Pulmonary artery endothelial cell (primary cell): ENCODE measurements around the gene BRD1. TPM values are rescaled to one million over a fixed set of nuclear protein-coding genes. Genes with fewer than 3 reads are reported as not detected.

Experiments used
- DNase-seq: peaks from one replicate; pipeline ENCODE4 v3.0.0-alpha.2; 2011; ENCODE audit warnings: low read depth, low spot score
- total RNA-seq: library from RNA; depleted of rRNA; stranded (reverse); fragments of >200 nt; gene quantifications from 2 replicates; pipeline ENCODE4 v1.2.3, GENCODE V29; 2014

BRD1 gene
- total RNA-seq, 1 donor from 2014 or later: 21.6 TPM

DNA sequence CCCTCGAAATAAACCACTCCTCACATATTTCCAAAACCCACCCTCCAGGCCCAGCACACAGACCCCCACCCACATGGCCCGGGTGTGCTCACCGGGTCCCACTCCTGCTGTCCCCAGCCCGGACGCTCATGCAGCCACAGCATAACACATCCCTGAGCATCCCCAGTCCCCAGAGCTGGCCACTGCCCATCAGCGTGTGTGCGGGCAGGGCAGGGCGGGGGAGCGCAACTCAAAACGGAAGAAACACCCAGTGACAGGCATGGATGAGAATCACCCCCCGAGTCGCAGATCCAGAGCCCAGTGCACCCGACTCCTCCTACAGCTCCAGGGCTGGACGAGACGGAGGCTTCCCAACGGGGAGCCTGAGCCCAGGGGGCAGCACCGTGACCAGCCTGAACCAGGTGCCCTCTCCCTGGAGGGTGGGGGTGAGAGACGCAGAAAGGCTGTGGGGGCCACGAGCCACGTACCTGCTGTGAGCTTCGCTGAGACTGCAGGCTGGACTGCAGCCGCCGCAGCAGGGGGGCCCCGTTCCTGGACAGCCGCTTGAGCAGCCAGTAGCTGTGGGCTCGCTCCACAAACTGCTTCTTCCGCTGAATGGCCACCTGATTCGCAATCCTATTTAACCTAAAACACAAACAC is 23.8 kb downstream of the BRD1 start:
- DNase-seq: no peak

GRCh38 chr22:49803134-49803533 is 24.5 kb downstream of the BRD1 start:
- no peak for DNase-seq

GRCh38 chr22:49801391-49802060 is 26.1 kb downstream of the BRD1 start:
- no peak for DNase-seq

- no peak for DNase-seq
These were observed 27.1 kb downstream of the BRD1 start for GRCh38 chr22:49800408-49801238.

- DNase-seq: no peak
These were observed 28.1 kb downstream of the BRD1 start for GRCh38 chr22:49799431-49800075.

DNA sequence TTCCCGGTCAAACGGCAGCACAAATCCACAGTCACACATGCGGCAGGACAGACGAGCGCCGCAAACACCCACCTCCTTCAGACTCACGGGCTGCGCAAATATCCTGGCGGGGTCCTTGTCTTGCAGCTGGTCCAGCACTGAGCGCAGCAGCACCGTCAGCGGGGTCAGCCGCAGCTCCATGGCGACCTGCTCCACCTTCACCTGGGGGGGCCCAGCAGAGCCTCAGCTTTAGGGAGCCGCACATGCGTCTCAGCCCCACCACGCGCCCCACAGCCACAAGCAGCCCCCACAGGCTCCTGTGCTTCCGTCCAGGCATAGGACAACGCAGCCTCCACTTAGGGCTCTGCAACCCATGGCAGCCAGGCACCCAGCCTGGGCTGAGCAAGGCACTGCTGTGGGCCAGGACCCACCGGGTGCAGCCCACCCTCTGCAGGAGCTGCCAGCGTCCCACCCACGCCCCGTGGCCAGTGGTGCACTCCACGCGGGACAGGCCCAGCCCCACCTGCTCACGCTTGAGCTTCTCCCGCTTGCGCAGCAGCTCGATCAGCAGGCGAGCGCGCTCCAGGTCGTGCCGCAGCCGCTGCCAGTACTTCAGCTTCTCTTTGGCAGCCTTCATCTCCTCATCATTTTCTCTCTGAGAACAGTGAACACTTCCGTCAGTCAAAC is 29.1 kb downstream of the BRD1 start:
- no peak for DNase-seq

DNA sequence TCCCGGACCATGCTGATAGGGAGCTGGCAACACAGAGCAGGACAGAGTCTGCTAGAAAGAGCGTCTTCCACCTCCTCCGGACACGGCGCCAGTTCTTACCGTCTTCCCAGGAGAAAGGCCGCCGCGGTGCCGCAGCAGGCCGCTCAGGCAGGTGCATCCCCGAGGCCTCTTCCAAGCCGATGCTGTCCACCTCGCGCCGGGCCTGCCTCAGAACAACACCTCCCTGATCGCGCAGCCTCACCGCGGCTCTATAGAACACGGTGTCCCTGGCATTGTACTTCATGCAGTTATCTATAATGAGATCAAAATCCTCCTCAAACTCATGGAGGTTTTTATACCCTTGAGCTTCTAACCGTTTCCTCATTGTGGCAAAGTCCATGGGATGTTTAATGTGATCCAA is 30.0 kb downstream of the BRD1 start:
- DNase-seq: no peak

GRCh38 chr22:49796596-49797270 is 30.9 kb downstream of the BRD1 start:
- no peak for DNase-seq

- no peak for DNase-seq
These were observed 32.2 kb downstream of the BRD1 start for GRCh38 chr22:49795521-49795920.

GRCh38 chr22:49793871-49794270 is 33.8 kb downstream of the BRD1 start:
- no peak for DNase-seq

DNA sequence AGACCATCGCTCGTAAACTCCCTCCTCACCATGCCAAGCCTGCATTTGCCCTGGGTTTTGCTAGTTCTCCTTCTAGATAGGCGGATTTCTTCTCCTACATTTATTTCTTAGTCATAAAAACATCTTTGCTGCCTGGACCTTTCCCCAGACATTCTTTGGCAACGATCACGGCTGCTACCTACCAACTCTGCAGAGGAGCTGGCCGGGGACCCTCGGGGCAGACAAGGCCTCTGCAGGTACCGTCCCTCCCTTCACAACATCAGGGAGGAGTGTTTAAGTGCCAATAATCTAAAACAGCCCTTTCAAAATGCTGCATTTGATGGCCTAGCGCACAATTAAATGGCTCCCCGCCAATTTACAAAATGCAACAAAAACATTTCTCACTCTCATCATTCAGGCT is 34.4 kb downstream of the BRD1 start:
- no peak for DNase-seq

DNA sequence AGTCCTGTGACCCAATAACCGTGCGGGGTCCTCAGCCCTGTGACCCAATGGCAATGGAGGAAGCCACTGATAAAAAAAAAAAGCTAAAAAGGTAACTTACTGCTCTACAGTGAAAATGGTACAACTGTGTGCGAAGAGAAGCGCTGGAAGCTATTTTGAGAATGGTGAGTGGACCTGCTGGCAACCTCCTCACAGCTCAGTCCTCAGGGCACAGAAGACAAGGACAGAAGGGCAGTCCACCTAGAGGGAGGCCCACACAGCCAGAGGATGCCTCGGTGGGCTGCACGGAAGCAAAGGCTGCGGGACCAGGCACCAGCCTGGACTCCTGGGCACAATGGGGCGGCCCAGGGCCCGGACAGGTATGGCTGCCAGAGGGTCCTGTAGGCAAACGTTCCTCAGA is 35.6 kb downstream of the BRD1 start:
- DNase-seq: no peak

DNA sequence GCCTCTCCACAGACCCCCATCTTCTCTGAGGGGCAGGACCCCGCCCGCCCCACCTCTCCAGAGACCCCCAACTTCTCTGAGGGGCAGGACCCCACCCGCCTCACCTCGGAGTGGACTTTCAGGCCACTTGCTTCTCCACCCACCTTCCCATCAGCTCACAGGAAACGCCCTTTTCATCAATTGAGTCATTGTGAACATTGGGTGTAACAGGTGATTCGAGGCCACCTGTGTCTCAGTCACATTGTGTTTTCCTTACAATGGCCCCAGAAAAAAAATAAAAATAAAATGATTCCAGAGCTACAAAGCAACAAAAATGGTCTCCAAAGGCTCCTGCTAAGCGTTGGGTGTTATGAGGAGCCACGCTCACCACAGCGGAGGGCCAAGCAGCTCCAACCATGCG is 36.0 kb downstream of the BRD1 start:
- DNase-seq: no peak

DNA sequence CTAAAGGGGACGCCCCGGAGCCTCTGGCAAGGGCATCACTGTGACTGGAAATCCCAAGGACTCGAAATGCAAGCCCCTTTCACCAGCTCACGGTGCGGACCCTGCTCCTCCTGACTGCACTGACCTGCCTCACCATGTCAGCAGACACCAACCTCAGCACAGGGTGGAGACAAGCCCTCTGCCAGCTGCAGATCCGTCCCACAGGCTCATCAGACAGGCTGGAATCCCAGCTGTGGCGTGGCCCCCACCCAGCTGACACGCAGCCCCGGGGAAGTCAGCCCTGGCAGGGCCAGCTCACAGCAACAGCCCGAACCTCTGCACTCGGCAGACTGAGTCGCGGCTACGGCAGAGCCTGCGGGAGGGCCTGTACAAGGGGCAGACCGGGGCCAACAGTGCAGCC is 36.8 kb downstream of the BRD1 start:
- no peak for DNase-seq

DNA sequence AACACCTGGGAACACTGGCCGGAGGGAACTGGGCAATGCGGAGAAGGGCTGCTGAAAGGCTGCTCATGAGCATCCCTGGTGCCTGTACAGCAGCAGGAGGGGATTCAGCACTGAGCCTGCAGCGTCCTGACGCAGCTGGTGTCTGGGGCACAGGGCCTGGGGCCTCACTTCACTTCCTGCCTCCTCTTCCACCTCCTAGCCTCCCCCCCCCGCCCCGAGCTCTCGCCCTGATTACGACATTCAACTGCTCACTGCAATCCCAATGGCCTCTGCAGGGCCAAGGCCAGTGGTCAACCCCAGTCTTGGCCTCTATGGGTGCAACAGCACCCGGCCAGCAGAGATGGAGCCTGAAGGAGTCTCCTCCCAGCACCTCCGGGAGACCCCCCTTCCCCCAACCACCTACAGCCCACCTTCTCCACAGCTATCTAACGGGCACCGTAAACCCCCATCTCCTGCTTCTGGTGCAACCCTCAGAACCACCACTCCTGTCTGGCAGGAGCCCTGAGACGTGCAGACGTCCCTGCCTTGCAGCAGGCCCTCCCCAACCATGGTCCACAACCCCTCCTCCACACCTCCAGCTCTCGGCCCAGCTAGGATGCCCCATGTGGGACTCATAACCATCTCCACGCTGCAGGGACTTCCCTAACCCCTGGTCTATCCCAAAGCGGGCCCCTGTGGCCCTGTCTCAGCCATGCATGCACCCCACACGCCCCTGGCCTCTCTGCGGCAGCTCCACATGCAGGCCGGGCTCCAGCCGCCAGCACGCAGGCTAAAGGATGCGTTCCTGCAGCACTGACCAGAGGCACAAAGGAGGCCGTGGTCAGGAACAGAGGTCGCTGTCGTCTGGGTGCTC is 38.2 kb downstream of the BRD1 start:
- no peak for DNase-seq

GRCh38 chr22:49788504-49788903 is 39.2 kb downstream of the BRD1 start:
- DNase-seq: no peak

GRCh38 chr22:49787861-49788260 is 39.8 kb downstream of the BRD1 start:
- no peak for DNase-seq

- no peak for DNase-seq
These were observed 40.5 kb downstream of the BRD1 start for GRCh38 chr22:49786976-49787706.

DNA sequence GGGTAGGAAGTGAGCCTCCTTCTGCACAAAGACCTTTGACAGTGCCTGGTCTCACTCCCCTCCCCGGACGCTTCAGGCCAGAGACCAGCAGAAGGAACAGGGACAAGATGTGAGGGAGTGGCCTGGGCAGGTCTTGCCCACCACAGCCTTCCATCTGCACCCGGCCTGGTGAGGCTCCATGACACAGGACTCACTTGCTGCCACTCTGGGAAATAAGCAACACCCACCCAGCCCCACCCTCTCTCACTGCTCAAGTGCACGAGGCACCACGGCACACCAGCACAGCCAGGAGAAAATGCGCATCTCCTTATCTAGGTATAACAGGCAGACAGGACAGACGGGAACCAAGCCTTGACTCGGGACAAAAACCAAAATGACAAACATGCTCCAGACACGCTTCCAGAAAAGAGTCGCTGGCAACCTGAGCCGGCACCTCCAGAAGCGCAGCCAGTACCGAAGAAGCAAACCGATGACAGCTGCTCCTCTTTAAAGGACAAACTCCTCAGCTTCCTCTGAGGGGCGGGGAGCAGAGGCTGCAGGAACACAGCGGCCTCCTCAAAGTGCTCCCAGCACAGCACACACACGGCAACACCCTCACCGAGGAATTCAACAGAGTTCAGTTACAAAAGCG is 41.7 kb downstream of the BRD1 start:
- DNase-seq: no peak
